ENCODE results near the gene SLC24A3.

SLC24A3 gene

DNA sequence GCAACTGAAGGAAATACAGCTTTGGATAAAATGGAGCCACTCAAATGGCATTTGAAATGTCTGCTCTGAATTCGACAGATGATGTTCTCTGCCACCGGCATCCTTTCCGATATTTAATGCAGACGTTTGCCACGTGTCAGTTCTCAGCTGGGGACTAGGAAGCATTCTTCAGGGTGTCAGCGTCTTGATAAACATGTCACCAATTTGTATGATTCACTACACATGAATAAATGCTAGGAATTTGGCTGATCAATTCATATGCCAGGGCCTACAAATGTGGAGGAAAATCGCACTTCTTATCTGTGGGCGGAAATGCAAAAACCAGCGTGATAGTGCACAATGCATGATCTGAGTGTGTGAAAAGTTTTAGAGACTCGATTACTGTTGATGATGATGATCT lies 169.5 kb downstream of the SLC24A3 start:
- no peak for DNase-seq (ENCODE audit: low read depth in 3 of 3, low spot score in 1 of 3)

DNA sequence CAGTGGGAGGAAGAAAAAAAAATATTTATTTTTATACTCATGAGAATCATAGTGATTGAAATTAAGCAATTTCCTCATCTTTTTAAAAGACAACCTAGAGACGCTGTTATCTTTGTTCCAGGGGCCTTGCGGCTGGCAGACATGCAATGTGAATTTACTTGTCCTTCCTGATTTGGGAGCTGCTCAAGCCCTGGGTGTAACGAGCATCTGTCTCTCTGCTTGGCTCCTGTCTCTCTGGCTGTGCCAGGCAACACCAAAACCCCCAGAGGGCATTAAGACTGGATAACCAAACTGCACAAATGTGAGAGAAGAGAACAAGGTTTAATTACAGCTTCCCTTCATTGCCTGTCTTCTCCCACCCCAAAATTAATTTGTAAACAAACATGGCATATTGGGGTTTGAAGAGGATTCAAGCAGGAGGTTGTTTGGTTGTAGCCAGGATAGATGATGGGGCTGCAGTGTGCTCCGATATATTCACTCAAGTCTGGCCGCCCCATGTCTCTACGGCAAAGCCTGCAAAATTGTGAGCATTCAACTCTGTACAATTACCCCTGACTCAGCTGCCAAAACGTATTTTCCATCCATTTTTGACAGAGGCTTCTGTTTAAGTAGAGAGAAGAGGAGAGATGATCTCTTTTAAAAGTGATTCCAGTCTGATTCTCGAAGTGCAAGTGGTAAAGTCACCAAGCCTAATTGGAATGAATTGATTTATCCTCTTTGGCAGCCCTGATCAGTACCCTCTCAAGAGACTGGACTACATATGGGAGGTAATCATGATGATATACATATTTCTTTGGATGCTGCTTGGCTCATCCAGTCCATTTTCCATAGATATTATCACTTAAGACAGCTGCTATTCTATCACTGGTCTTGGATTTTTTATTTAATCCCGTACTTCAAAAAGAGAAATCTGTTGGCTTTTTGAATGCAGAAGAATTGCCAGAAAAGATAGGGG lies 170.2 kb downstream of the SLC24A3 start:
- DNase-seq (ENCODE audit: low read depth in 3 of 3, low spot score in 1 of 3): no peak

DNA sequence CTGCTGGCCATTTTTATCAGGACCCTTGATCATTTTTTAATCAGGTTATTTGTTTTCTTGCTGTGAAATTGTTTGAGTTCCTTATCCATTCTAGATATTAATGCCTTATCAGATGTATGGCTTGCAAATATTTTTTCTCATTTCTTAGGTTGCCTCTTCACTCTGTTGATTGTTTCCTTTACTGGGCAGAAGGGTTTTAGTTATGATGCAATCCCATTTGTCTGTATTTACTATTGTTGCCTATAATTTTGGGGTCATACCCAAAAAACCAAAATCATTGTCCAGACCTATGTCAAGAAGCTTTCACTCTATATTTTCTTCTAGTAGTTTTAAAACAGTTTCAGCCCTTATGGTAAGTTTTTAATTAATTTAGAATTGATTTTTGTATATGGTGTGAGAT lies 172.5 kb downstream of the SLC24A3 start:
- DNase-seq (ENCODE audit: low read depth in 3 of 3, low spot score in 1 of 3): no peak

DNA sequence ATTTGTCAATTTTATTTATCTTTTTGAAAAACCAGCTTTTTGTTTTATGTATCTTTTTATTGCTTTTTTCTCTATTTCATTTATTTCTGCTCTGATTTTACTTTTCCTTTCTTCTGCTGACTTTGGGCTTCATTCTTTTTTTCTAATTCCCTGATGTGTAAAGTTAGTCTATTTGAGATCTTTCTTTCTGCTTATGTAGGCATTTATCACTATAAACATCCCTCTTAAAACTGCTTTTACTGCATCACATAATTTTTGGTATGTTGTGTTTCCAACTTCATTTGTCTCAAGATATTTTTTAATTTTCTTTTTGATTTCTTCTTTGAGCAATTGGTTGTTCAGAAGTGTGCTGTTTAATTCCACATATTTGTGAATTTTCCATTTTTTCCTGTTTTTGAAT lies 174.8 kb downstream of the SLC24A3 start:
- no peak for DNase-seq (ENCODE audit: low read depth in 3 of 3, low spot score in 1 of 3)

DNA sequence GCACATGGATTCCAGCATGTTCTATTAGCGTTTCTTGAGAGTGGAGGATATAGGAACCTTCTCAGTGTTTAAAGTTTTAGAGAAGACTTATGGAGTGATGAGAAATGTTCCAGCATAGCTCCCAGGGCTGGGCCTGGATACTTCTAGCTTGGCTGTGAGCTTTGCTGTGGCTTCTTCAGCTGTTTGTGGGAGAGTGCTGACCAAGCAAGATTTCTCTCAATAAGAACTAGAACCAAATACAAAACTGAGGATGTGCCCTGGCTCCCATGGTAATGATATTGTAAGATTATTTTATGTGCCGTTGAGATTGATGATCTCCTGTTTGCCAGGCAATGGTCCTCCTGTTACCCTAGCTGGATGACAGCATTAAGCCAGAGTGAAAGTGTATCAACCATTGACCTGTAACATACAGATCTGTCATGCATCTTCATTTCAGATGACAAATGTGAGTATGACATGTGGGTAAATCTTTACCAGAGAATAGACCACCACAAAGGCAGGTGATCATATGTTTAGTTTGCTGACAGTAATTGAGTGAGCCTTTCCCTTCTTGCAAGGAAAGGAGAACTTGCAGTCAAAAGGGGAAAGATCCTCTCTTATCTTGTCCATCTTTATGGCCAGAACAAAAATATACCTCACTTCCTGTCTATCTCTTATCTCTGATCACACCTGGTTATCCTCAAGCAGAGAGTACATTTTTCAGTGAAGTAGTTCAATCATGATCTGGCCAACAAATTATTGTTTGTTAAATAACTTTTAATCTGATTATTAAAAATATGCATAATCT lies 180.1 kb downstream of the SLC24A3 start:
- no peak for DNase-seq (ENCODE audit: low read depth in 3 of 3, low spot score in 1 of 3)

DNA sequence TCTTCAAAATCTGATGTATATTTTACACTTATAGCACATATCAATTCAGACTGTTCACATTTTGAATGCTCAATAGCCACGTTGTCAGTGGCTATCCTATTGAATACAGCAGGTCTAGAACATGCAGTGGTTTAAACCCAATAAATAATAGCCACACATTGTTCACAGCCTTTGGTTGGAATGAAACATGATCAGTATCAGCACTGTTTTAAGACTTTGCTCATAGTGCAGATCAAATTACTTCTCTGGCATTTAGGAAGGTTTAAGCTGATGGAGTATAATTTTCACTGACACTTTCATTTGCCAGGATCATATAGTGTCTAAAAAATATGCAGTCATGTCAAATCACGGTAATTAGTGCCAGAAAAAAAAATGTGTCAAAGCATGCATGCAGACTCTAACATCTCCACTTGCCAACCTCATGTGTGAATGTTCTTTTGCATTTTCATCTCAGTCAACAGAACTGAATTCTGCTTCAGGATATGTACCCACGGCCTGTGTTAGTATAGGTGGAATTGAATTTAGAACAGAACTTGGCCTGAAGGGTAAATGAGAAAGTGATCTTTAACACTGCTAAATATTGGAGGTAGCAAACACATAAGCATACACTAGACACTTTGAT lies 184.1 kb downstream of the SLC24A3 start:
- DNase-seq (ENCODE audit: low read depth in 3 of 3, low spot score in 1 of 3): no peak

- no peak for DNase-seq (ENCODE audit: low read depth in 3 of 3, low spot score in 1 of 3)
Observed at GRCh38 chr20:19397226-19397625, 184.8 kb downstream of the SLC24A3 start.

DNA sequence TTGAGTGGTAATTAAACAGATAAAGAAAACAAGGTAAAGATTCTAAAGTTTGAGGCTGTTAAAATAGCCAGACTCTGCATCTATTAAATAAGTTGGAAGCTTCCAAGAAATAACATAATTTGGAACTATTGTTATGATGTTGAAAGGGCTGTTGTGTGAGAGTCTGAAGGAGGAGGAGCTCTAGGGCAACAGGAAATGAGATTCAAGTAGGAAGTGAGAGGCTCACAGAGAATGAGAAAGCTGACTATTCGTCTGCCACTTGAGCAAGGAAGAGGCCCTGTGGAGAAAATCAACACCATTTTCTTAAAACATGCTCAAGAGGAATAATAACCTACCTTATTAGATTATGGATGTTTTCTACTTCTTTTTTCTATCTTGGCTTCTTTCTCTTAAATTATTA lies 185.2 kb downstream of the SLC24A3 start:
- DNase-seq (ENCODE audit: low read depth in 3 of 3, low spot score in 1 of 3): no peak

GRCh38 chr20:19401096-19401495 lies 188.7 kb downstream of the SLC24A3 start:
- no peak for DNase-seq (ENCODE audit: low read depth in 3 of 3, low spot score in 1 of 3)

DNA sequence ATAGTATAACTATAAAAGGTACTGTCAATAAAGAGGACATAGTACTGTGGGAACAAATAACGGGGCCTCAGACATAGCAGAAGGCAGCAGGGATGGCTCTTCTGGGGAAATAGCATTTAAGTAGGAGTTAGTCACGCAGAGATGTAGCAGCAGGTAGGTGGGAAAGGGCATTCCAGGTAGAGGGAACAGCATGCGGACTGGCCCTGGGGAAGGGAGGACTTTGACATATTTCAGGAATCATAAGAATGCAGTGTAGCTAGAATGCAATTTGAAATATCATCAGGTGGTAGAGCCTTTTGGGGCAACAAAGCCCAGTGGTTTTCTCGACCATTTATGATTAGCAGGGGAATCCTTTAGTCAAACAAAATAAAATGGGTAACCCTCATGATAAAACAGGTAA lies 191.1 kb downstream of the SLC24A3 start:
- no peak for DNase-seq (ENCODE audit: low read depth in 3 of 3, low spot score in 1 of 3)

- DNase-seq (ENCODE audit: low read depth in 3 of 3, low spot score in 1 of 3): no peak
Observed at GRCh38 chr20:19404826-19405225, 192.4 kb downstream of the SLC24A3 start.

DNA sequence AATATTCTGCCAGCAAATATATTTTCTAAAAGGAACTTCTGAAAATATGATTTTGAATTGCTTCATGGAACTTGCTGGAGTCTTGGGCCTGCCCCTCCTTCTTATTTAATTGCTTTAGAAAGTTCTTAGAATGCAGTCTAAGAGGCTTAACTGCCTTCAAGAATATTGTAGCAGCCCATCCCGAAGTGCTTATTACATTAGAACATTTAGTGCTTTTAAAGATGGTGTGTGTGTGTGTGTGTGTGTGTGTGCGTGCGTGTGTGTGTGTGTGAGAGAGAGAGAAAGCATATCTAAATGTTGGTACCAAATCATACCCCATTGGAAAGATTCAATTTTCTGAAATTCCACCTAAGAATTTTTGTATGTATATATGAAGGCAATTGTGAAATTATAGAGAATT lies 193.5 kb downstream of the SLC24A3 start:
- DNase-seq (ENCODE audit: low read depth in 3 of 3, low spot score in 1 of 3): no peak

DNA sequence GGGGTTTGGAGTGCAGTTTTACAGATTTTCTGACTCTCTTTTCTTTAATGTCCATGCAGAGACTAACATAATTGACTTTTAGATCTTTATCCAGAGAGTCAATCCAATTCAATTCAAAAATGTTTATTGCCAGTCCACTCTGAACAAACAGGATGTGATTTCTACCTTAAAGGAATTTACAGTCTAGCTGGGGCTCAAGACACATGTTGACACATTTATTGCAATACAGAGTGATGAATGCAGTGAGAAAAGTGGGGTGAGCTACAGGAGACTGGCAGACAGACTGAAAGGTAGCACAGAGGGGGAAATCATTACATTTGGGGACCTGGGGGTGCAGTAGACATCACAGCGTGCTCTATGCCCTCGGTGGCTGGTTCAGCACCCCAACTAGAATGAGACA lies 193.9 kb downstream of the SLC24A3 start:
- DNase-seq (ENCODE audit: low read depth in 3 of 3, low spot score in 1 of 3): no peak

GRCh38 chr20:19407196-19407595 lies 194.8 kb downstream of the SLC24A3 start:
- no peak for DNase-seq (ENCODE audit: low read depth in 3 of 3, low spot score in 1 of 3)

GRCh38 chr20:19407736-19408135 lies 195.3 kb downstream of the SLC24A3 start:
- no peak for DNase-seq (ENCODE audit: low read depth in 3 of 3, low spot score in 1 of 3)

- DNase-seq (ENCODE audit: low read depth in 3 of 3, low spot score in 1 of 3): no peak
Observed at GRCh38 chr20:19408971-19409370, 196.5 kb downstream of the SLC24A3 start.

DNA sequence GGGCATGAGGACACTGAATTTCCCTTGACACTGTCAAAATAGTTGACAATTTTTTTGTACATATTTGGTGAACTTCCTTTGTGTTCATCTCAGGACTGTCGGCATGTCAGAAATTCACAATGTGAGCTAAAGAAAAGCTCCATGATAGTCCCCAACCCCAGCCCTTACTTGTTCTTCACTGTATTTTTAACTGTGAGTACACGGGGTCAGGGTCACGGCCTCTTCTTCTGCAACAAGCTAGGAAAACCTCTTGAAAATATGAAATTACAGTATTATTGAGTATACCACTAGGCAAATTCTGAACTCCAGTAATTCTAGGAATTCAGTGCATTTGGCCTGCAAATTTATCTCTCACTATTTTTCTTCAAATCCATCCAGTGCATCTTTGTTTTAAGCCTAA lies 199.4 kb downstream of the SLC24A3 start:
- DNase-seq (ENCODE audit: low read depth in 3 of 3, low spot score in 1 of 3): no peak

DNA sequence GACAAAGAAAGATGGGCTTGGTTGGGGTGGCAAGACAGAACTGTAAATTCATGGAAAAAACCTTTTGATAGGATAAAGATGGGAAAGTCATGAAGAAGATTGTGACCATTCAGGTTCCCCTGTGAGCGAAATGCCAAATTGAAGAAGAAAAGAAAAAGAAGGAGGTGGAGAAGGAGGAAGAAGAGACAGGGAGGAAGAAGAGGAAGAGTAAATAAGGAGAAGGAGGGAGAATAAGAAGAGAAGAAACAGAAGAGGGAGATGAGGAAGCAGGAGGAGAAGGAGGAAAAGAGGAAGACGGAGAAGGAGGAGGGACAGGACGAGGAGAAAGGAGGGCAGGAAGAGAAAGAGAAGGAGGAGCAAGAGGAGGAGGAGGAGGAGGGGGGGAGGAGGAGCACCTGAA lies 199.8 kb downstream of the SLC24A3 start:
- DNase-seq (ENCODE audit: low read depth in 3 of 3, low spot score in 1 of 3): no peak

GRCh38 chr20:19414600-19414999 lies 202.2 kb downstream of the SLC24A3 start:
- DNase-seq (ENCODE audit: low read depth in 3 of 3, low spot score in 1 of 3): no peak

- DNase-seq (ENCODE audit: low read depth in 3 of 3, low spot score in 1 of 3): no peak
Observed at GRCh38 chr20:19415786-19416185, 203.3 kb downstream of the SLC24A3 start.

DNA sequence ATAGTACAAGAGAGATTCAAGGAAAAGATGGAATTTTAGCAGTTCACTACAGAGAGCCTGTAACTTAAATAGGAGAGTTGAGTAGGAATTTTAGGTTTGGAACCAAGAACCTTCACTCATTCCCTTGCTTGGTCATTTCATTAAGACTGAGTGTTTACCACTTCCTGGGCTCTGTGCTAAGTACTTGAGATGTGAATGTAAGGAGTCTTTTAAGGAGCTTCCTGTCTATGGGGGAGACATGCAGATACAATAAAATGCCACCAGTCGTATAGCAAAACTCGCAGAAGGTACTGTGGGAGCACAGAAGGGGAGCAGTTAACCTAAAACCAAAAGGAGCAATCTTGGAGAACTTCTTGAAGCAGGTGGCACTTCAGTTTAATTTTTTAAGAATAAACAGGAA lies 204.2 kb downstream of the SLC24A3 start:
- no peak for DNase-seq (ENCODE audit: low read depth in 3 of 3, low spot score in 1 of 3)

- DNase-seq (ENCODE audit: low read depth in 3 of 3, low spot score in 1 of 3): no peak
Observed at GRCh38 chr20:19419396-19419795, 207.0 kb downstream of the SLC24A3 start.
